HepG2 (cell line): ENCODE results near the gene DCDC2. TPM values are rescaled to one million over a fixed set of nuclear protein-coding genes. Genes with fewer than 3 reads are reported as not detected.

ENCODE experiments used
- ATAC-seq: fragments of 200-7000 bp; cut with Tn5 transposase; 3 replicates; pipeline ENCODE4 v1.9.1; 2020; ENCODE audit warnings: mild to moderate bottlenecking, moderate library complexity
- BruUV-seq: library from RNA; stranded (reverse); fragments of 400-500 nt; replicated peaks from 2 replicates; lab custom pipeline; 2021; lab: Mats Ljungman, UMichigan
- CTCF ChIA-PET: fragments of 300-600 bp; formaldehyde crosslinking; extraction: SDS; loops from one replicate; lab custom pipeline; 2021; ENCODE audit warnings: low total read pairs, inconsistent platforms, low intra/inter-chr PET ratio; lab: Yijun Ruan, JAX
- POLR2A ChIA-PET: fragments of 350-600 bp; sonication (Branson Sonifier 250); formaldehyde crosslinking; loops from one replicate; lab custom pipeline; 2020; ENCODE audit warnings: antibody characterized with exemption, inconsistent platforms; lab: Yijun Ruan, JAX
- DNase-seq: peaks from one replicate; pipeline ENCODE4 v3.0.0-alpha.2; 2015; ENCODE audit warnings: low spot score
- FAIRE-seq: peaks from 3 replicates; lab custom pipeline; 2011; peaks lifted over from hg19 to GRCh38; lab: Jason Lieb, UNC
- H2AFZ ChIP-seq: one replicate; pipeline ENCODE4 v1.6.1; 2011; ENCODE audit warnings: low read length, inconsistent platforms
- H3K27ac ChIP-seq: fragments of 300-600 bp; 3 replicates; pipeline ENCODE4 v1.8.0; 2011; ENCODE audit warnings: mixed run types, mild to moderate bottlenecking, mixed read lengths, low read length, inconsistent platforms; ENCODE audit not compliant: insufficient read depth; ENCODE audit errors: extremely low read length
- H3K27me3 ChIP-seq, 2 experiments: fragments of 200-600 bp in 1 of 2; 2 replicates in 1 of 2; 3 replicates in 1 of 2; pipeline versions ENCODE4 v1.6.0 to v1.8.0; 2011; ENCODE audit warnings: low read length in 2 of 2, mild to moderate bottlenecking in 2 of 2, moderate library complexity in 2 of 2, inconsistent platforms in 1 of 2; ENCODE audit not compliant: insufficient read depth in 2 of 2, control insufficient read depth in 1 of 2
- H3K36me3 ChIP-seq, 2 experiments: fragments of 200-600 bp in 1 of 2; replicated peaks in 1 of 2; 2 replicates in 1 of 2; 3 replicates in 1 of 2; pipeline versions ENCODE4 v1.5.1 to v1.8.0; 2011; ENCODE audit warnings: low read length in 2 of 2, inconsistent platforms in 1 of 2; ENCODE audit not compliant: insufficient read depth in 2 of 2, control insufficient read depth in 1 of 2
- H3K4me1 ChIP-seq: 2 replicates; pipeline ENCODE4 v1.5.1; 2012; ENCODE audit warnings: low read length, inconsistent platforms; ENCODE audit not compliant: insufficient read depth
- H3K4me2 ChIP-seq: 2 replicates; pipeline ENCODE4 v1.6.0; 2011; ENCODE audit warnings: low read depth, low read length, inconsistent platforms
- H3K4me3 ChIP-seq, 3 experiments: fragments of 200-600 bp in 1 of 3; sonication (generic), shearing (Covaris generic) in 1 of 3; replicated peaks in 1 of 3; 2 replicates each; pipeline ENCODE4 v1.5.1; 2011 to 2016; ENCODE audit warnings: low read length in 3 of 3, inconsistent platforms in 2 of 3, low read depth in 2 of 3, mild to moderate bottlenecking in 2 of 3, control low read depth in 1 of 3, mixed read lengths in 1 of 3; ENCODE audit not compliant: insufficient read depth in 1 of 3
- H3K79me2 ChIP-seq: one replicate; pipeline ENCODE4 v1.6.1; 2011; ENCODE audit warnings: low read length, inconsistent platforms; ENCODE audit not compliant: insufficient read depth
- H3K9ac ChIP-seq: 2 replicates; pipeline ENCODE4 v1.6.0; 2011; ENCODE audit warnings: mild to moderate bottlenecking, low read depth, low read length, inconsistent platforms; ENCODE audit not compliant: insufficient read depth
- H3K9me3 ChIP-seq: 2 replicates; pipeline ENCODE4 v1.5.1; 2012; ENCODE audit warnings: mild to moderate bottlenecking, low read length
- H4K20me1 ChIP-seq: 2 replicates; pipeline ENCODE4 v1.6.0; 2011; ENCODE audit warnings: inconsistent platforms, mild to moderate bottlenecking, low read length, moderate library complexity; ENCODE audit not compliant: insufficient read depth
- ADNP ChIP-seq: sonication (generic); formaldehyde crosslinking; IDR thresholded peaks from 2 replicates; pipeline ENCODE4 v1.4.0; 2020; ENCODE audit warnings: missing genetic modification reagents
- NFKB2 ChIP-seq: sonication (generic); formaldehyde crosslinking; IDR thresholded peaks from 2 replicates; pipeline ENCODE4 v1.4.0; 2020; ENCODE audit warnings: missing genetic modification reagents, borderline replicate concordance
- RNF2 ChIP-seq: fragments of 450-650 bp; conservative IDR thresholded peaks from 2 replicates; pipeline ENCODE4 v1.6.1; 2016; ENCODE audit warnings: low read depth
- SMARCE1 ChIP-seq: fragments of 450-650 bp; IDR thresholded peaks from 2 replicates; pipeline ENCODE4 v1.6.1; 2017; ENCODE audit warnings: borderline replicate concordance
- SNAI1 ChIP-seq: sonication (generic); formaldehyde crosslinking; IDR thresholded peaks from 2 replicates; pipeline ENCODE4 v1.5.0; 2020; ENCODE audit warnings: mild to moderate bottlenecking, missing genetic modification reagents, borderline replicate concordance
- SNRNP70 ChIP-seq: fragments of 200-400 bp; formaldehyde crosslinking; IDR thresholded peaks from 2 replicates; pipeline ENCODE4 v1.6.1; 2017; ENCODE audit warnings: mild to moderate bottlenecking, low read depth, low read length, moderate library complexity
- TCF7 ChIP-seq: sonication (generic); IDR thresholded peaks from 2 replicates; pipeline ENCODE4 v1.6.1; 2016; ENCODE audit warnings: antibody characterized with exemption, low read depth
- TERF1 ChIP-seq: sonication (generic); formaldehyde crosslinking; IDR thresholded peaks from 2 replicates; pipeline ENCODE4 v1.8.0; 2022; ENCODE audit warnings: mild to moderate bottlenecking, missing genetic modification reagents, moderate library complexity
- ZNF205 ChIP-seq: IDR thresholded peaks from 2 replicates; pipeline ENCODE4 v1.6.1; 2018; ENCODE audit warnings: missing biosample characterization, missing genetic modification reagents
- ZNF792 ChIP-seq: IDR thresholded peaks from 2 replicates; pipeline ENCODE4 v1.6.1; 2016
- in situ Hi-C: cut with HindIII; loops from 2 replicates; pipeline ENCODE4 v1.10.0; 2017; ENCODE audit warnings: low pct_unique_long_range_greater_than_20kb; ENCODE audit not compliant: extremely low pct_ligation_motif_present
- intact Hi-C: fragments of 100-400 bp; cut with micrococcal nuclease; formaldehyde crosslinking; loops from one replicate; pipeline ENCODE4 v1.10.0; 2022; ENCODE audit not compliant: unreplicated experiment
- polyA plus RNA-seq, 8 experiments: library from polyadenylated mRNA; depleted of rRNA in 3 of 8; stranded (reverse) in 7 of 8; unstranded in 1 of 8; fragments of >200 nt; fragmentation: Illumina TruSeq in 4 of 8; extraction: Trizol in 4 of 8; gene quantifications; 2 replicates each; pipeline versions ENCODE4 v1.2.1 to v1.2.3, GENCODE V29; 2011 to 2016; ENCODE audit warnings: low read depth in 4 of 8, missing spikeins in 1 of 8, mixed read lengths in 1 of 8; ENCODE audit not compliant: insufficient read depth in 1 of 8
- total RNA-seq, 5 experiments: library from RNA; depleted of rRNA; stranded (reverse); fragments of >200 nt; fragmentation: Illumina TruSeq; extraction: Trizol; gene quantifications; 2 replicates each; pipeline ENCODE4 v1.2.3, GENCODE V29; 2016; ENCODE audit warnings: low read depth in 1 of 5
- TF ChIP-seq, protein P1 (sequence below): sonication (generic); formaldehyde crosslinking; IDR thresholded peaks from 2 replicates; pipeline ENCODE4 v1.4.0; 2020; ENCODE audit warnings: mild to moderate bottlenecking, missing genetic modification reagents
- TF ChIP-seq, protein P2 (sequence below): sonication (generic); formaldehyde crosslinking; IDR thresholded peaks from 2 replicates; pipeline ENCODE4 v1.4.0; 2020; ENCODE audit warnings: low read depth, mild to moderate bottlenecking, missing genetic modification reagents

Gene DCDC2
- total and polyA plus RNA-seq, 2 of the 13 experiments (the other 11 are each of a cell fraction or from before 2014, with no cell fraction given): 9.0 to 36.2 TPM

DNA sequence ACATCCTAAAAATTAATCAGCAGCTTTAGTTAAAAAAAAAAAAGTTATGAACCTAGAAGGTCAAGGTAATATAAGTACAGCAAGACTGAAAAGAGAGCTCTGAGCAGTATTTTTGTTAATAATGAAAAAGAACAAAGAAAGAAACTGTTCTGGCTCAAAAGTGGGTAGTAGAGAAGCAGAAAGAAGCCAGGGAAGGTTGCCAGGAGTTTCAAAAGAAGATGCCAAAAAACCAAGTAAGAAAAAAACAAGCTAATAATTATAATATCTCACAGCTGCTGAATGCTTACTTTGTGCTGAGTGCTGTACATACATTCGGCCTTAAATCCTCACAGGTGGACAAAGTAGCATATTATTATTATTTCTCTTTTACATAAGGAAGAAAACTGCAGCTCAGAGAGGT is 200.0 kb downstream of the DCDC2 start (continued):
- no peak for TF ChIP-seq SNRNP70
- TF ChIP-seq, all 625 proteins: peak for 0

GRCh38 chr6:24154121-24154520 is 203.7 kb downstream of the DCDC2 start:
- no TSS peak for BruUV-seq
- no peak overlapping the region for H3K27ac ChIP-seq
- no peak for DNase-seq
- no peaks in the 10 kb centered on the region for H3K9me3 ChIP-seq
- no peaks in the 10 kb centered on the region for H3K36me3 ChIP-seq
- peaks cover 15% of the 10 kb centered on the region for H3K4me1 ChIP-seq
- no peak overlapping the region for H2AFZ ChIP-seq
- ChIA-PET POLR2A (no interaction called here), CTCF (no interaction called here)
- TF ChIP-seq, protein P1, sequence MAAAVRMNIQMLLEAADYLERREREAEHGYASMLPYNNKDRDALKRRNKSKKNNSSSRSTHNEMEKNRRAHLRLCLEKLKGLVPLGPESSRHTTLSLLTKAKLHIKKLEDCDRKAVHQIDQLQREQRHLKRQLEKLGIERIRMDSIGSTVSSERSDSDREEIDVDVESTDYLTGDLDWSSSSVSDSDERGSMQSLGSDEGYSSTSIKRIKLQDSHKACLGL (CRISPR knock-in tag): no peak
- no peak for TF ChIP-seq NFKB2 (CRISPR knock-in tag)
- TF ChIP-seq ZNF205: no peak
- TF ChIP-seq, protein P2, sequence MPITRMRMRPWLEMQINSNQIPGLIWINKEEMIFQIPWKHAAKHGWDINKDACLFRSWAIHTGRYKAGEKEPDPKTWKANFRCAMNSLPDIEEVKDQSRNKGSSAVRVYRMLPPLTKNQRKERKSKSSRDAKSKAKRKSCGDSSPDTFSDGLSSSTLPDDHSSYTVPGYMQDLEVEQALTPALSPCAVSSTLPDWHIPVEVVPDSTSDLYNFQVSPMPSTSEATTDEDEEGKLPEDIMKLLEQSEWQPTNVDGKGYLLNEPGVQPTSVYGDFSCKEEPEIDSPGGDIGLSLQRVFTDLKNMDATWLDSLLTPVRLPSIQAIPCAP: no peak
- TF ChIP-seq RNF2: no peak
- TF ChIP-seq ZNF792 (CRISPR knock-in tag): no peak
- TF ChIP-seq ADNP (CRISPR knock-in tag): no peak
- no peak for TF ChIP-seq SMARCE1
- no peak for TF ChIP-seq SNAI1
- TF ChIP-seq TCF7: no peak
- TF ChIP-seq TERF1 (CRISPR knock-in tag): no peak
- TF ChIP-seq, all 625 proteins: peak for 0
- no peak overlapping the region for H3K4me3 ChIP-seq
- intact Hi-C loops: no loop called here
- no peak overlapping the region for H3K4me2 ChIP-seq
- in situ Hi-C loops: no loop called here
- no peaks in the 10 kb centered on the region for H3K79me2 ChIP-seq
- no peak overlapping the region for H3K9ac ChIP-seq
- no peak for ATAC-seq
- no peaks in the 10 kb centered on the region for H3K27me3 ChIP-seq
- no peak for FAIRE-seq
- H4K20me1 ChIP-seq: no peaks in the 10 kb centered on the region
